HepG2 (cell line): ENCODE results near the gene RNF213. TPM values are rescaled to one million over a fixed set of nuclear protein-coding genes. Genes with fewer than 3 reads are reported as not detected.
A peak's percentile ranks its signal among the peaks of the same experiment; 100 is the strongest.

ENCODE experiments used
- AKAP8 ChIP-seq: sonication (generic); formaldehyde crosslinking; IDR thresholded peaks from 2 replicates; pipeline ENCODE4 v1.5.1; 2020; ENCODE audit warnings: mild to moderate bottlenecking, missing genetic modification reagents
- ARID2 ChIP-seq: sonication (generic); formaldehyde crosslinking; IDR thresholded peaks from 2 replicates; pipeline ENCODE4 v1.8.1; 2022; ENCODE audit warnings: mild to moderate bottlenecking, missing genetic modification reagents, borderline replicate concordance
- ATF1 ChIP-seq: IDR thresholded peaks from 2 replicates; pipeline ENCODE4 v1.6.1; 2016; ENCODE audit warnings: mild to moderate bottlenecking, control low read depth
- ELF1 ChIP-seq: sonication (generic); formaldehyde crosslinking; IDR thresholded peaks from 2 replicates; pipeline ENCODE4 v1.4.0; 2020; ENCODE audit warnings: missing genetic modification reagents
- FIP1L1 ChIP-seq: fragments of 200-400 bp; formaldehyde crosslinking; IDR thresholded peaks from 2 replicates; pipeline ENCODE4 v1.6.1; 2018; ENCODE audit warnings: low read depth, mild to moderate bottlenecking, low read length, moderate library complexity, borderline replicate concordance; ENCODE audit not compliant: insufficient read depth
- FOXA3 ChIP-seq: IDR thresholded peaks from 2 replicates; pipeline ENCODE4 v1.6.1; 2016; ENCODE audit warnings: missing genetic modification reagents, missing compliant biosample characterization
- HOXA5 ChIP-seq: sonication (generic); formaldehyde crosslinking; IDR thresholded peaks from 2 replicates; pipeline ENCODE4 v1.4.0; 2020; ENCODE audit warnings: missing genetic modification reagents
- KDM1A ChIP-seq: IDR thresholded peaks from 2 replicates; pipeline ENCODE4 v1.6.1; 2016; ENCODE audit warnings: missing compliant biosample characterization
- KLF9 ChIP-seq: IDR thresholded peaks from 2 replicates; pipeline ENCODE4 v1.6.1; 2016; ENCODE audit warnings: low read depth
- NFYC ChIP-seq: IDR thresholded peaks from 2 replicates; pipeline ENCODE4 v1.6.1; 2016; ENCODE audit warnings: missing genetic modification reagents, missing compliant biosample characterization
- NR1H2 ChIP-seq: sonication (generic); formaldehyde crosslinking; IDR thresholded peaks from 2 replicates; pipeline ENCODE4 v1.8.1; 2022; ENCODE audit warnings: low read depth, missing genetic modification reagents, borderline replicate concordance
- PAX8 ChIP-seq: sonication (generic); formaldehyde crosslinking; IDR thresholded peaks from 2 replicates; pipeline ENCODE4 v1.8.0; 2022; ENCODE audit warnings: mild to moderate bottlenecking, missing genetic modification reagents, borderline replicate concordance
- SOX6 ChIP-seq, 2 experiments: fragments of 450-650 bp in 1 of 2; sonication (generic) in 1 of 2; formaldehyde crosslinking in 1 of 2; IDR thresholded peaks; 2 replicates each; pipeline versions ENCODE4 v1.4.0 to v1.6.1; 2017 to 2020; ENCODE audit warnings: antibody characterized with exemption in 1 of 2, mild to moderate bottlenecking in 1 of 2, missing genetic modification reagents in 1 of 2
- TOE1 ChIP-seq: sonication (generic); formaldehyde crosslinking; IDR thresholded peaks from 2 replicates; pipeline ENCODE4 v1.4.0; 2020; ENCODE audit warnings: mild to moderate bottlenecking, missing genetic modification reagents
- ZFY ChIP-seq: sonication (generic); formaldehyde crosslinking; IDR thresholded peaks from 2 replicates; pipeline ENCODE4 v1.4.0; 2020; ENCODE audit warnings: missing genetic modification reagents
- ZMAT3 ChIP-seq: sonication (generic); formaldehyde crosslinking; conservative IDR thresholded peaks from 2 replicates; pipeline ENCODE4 v1.7.0; 2021; ENCODE audit warnings: missing genetic modification reagents
- ZNF7 ChIP-seq: IDR thresholded peaks from 2 replicates; pipeline ENCODE4 v1.6.1; 2016; ENCODE audit warnings: missing biosample characterization, missing genetic modification reagents
- ZNF788 ChIP-seq: sonication (generic); formaldehyde crosslinking; IDR thresholded peaks from 2 replicates; pipeline ENCODE4 v1.5.0; 2020; ENCODE audit warnings: mild to moderate bottlenecking, missing genetic modification reagents, borderline replicate concordance
- polyA plus RNA-seq, 8 experiments: library from polyadenylated mRNA; depleted of rRNA in 3 of 8; stranded (reverse) in 7 of 8; unstranded in 1 of 8; fragments of >200 nt; fragmentation: Illumina TruSeq in 4 of 8; extraction: Trizol in 4 of 8; gene quantifications; 2 replicates each; pipeline versions ENCODE4 v1.2.1 to v1.2.3, GENCODE V29; 2011 to 2016; ENCODE audit warnings: low read depth in 4 of 8, missing spikeins in 1 of 8, mixed read lengths in 1 of 8; ENCODE audit not compliant: insufficient read depth in 1 of 8
- total RNA-seq, 5 experiments: library from RNA; depleted of rRNA; stranded (reverse); fragments of >200 nt; fragmentation: Illumina TruSeq; extraction: Trizol; gene quantifications; 2 replicates each; pipeline ENCODE4 v1.2.3, GENCODE V29; 2016; ENCODE audit warnings: low read depth in 1 of 5
- TF ChIP-seq, protein P1 (sequence below): sonication (generic); formaldehyde crosslinking; IDR thresholded peaks from 2 replicates; pipeline ENCODE4 v1.5.0; 2020; ENCODE audit warnings: mild to moderate bottlenecking, missing genetic modification reagents
- TF ChIP-seq, protein P2 (sequence below): IDR thresholded peaks from 2 replicates; pipeline ENCODE4 v1.6.1; 2016; ENCODE audit warnings: missing biosample characterization, missing genetic modification reagents, low read depth
- TF ChIP-seq, protein P3 (sequence below): sonication (generic); formaldehyde crosslinking; IDR thresholded peaks from 2 replicates; pipeline ENCODE4 v1.5.0; 2020; ENCODE audit warnings: mild to moderate bottlenecking, missing genetic modification reagents
- TF ChIP-seq, protein P4 (sequence below): sonication (generic); formaldehyde crosslinking; IDR thresholded peaks from 2 replicates; pipeline ENCODE4 v1.5.1; 2020; ENCODE audit warnings: missing genetic modification reagents, mild to moderate bottlenecking, borderline replicate concordance
- TF ChIP-seq, protein P5 (sequence below): sonication (generic); formaldehyde crosslinking; IDR thresholded peaks from 2 replicates; pipeline ENCODE4 v1.4.0; 2020; ENCODE audit warnings: missing genetic modification reagents

Gene RNF213
- total and polyA plus RNA-seq, 2 of the 13 experiments (the other 11 are each of a cell fraction or from before 2014, with no cell fraction given): 38.6 to 38.7 TPM

DNA sequence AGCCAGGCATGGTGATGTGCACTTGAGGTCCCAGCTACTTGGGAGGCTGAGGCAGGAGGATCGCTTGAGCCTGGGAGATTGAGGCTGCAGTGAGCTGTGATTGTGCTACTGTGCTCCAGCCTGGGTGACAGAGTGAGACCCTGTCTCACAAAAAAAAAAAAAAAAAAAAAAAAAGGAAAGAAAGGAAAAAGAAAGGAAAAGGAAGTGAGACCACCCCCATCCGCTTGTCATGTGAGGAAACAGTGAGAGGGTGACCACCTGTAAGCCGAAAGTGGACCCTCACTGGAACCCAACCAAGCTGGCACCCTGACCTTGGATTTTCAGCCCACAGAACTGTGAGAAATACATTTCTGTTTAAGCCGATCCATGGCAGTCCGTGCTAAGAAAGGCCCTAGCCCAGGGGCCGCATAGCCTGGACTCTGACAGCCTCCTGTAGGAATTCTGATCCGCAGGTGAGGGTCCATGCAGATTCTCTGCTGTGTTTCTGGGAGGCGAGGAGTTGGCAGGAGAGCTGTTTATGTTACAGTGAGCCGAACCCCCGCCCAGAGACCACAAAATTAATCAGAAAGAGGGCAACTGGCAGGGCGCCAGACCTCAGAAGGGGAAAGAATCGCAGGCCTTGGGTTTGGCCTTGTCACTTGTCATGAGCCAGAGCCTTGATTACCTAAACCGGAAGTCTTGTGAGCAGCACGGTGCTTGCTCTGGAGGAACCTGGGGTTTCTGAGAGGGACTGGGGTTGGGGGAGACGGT is 41.5 kb upstream of the RNF213 start (continued):
- TF ChIP-seq, protein P1, sequence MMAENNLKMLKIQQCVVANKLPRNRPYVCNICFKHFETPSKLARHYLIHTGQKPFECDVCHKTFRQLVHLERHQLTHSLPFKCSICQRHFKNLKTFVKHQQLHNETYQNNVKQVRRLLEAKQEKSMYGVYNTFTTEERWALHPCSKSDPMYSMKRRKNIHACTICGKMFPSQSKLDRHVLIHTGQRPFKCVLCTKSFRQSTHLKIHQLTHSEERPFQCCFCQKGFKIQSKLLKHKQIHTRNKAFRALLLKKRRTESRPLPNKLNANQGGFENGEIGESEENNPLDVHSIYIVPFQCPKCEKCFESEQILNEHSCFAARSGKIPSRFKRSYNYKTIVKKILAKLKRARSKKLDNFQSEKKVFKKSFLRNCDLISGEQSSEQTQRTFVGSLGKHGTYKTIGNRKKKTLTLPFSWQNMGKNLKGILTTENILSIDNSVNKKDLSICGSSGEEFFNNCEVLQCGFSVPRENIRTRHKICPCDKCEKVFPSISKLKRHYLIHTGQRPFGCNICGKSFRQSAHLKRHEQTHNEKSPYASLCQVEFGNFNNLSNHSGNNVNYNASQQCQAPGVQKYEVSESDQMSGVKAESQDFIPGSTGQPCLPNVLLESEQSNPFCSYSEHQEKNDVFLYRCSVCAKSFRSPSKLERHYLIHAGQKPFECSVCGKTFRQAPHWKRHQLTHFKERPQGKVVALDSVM (CRISPR knock-in tag): peak; percentile 57; the same call in 1 of the 2 replicates
- TF ChIP-seq ARID2 (0 out of 2 replicates have a peak, but pooled peaks have one; percentile 46), NFYC (no peak), ZFY (CRISPR knock-in tag) (peak; percentile 65), ZMAT3 (CRISPR knock-in tag) (peak; percentile 31; the same call in 1 of the 2 replicates), PAX8 (CRISPR knock-in tag) (no peak), TOE1 (CRISPR knock-in tag) (no peak), ELF1 (peak; percentile 49; the same call in 1 of the 2 replicates), HOXA5 (no peak), ZNF788 (CRISPR knock-in tag) (peak; percentile 62; the same call in 1 of the 2 replicates), KLF9 (CRISPR knock-in tag) (no peak), FOXA3 (no peak), FIP1L1 (no peak), ZNF7 (CRISPR knock-in tag) (no peak), NR1H2 (CRISPR knock-in tag) (no peak), ATF1 (no peak), KDM1A (CRISPR knock-in tag) (no peak), SOX6 (IDR thresholded peaks at IDR 0.05) (no peak), SOX6 (CRISPR knock-in tag; IDR thresholded peaks at IDR 0.05) (no peak), AKAP8 (CRISPR knock-in tag) (no peak)
- TF ChIP-seq, protein P2, sequence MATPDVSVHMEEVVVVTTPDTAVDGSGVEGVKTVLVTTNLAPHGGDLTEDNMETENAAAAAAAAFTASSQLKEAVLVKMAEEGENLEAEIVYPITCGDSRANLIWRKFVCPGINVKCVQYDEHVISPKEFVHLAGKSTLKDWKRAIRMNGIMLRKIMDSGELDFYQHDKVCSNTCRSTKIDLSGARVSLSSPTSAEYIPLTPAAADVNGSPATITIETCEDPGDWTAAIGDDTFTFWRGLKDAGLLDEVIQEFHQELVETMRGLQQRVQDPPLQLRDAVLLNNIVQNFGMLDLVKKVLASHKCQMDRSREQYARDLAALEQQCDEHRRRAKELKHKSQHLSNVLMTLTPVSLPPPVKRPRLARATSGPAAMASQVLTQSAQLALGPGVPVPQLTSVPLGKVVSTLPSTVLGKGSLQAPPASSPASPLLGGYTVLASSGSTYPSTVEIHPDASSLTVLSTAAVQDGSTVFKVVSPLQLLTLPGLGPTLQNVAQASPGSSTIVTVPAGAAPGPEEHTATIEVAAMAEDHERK (CRISPR knock-in tag): no peak
- TF ChIP-seq, protein P3, sequence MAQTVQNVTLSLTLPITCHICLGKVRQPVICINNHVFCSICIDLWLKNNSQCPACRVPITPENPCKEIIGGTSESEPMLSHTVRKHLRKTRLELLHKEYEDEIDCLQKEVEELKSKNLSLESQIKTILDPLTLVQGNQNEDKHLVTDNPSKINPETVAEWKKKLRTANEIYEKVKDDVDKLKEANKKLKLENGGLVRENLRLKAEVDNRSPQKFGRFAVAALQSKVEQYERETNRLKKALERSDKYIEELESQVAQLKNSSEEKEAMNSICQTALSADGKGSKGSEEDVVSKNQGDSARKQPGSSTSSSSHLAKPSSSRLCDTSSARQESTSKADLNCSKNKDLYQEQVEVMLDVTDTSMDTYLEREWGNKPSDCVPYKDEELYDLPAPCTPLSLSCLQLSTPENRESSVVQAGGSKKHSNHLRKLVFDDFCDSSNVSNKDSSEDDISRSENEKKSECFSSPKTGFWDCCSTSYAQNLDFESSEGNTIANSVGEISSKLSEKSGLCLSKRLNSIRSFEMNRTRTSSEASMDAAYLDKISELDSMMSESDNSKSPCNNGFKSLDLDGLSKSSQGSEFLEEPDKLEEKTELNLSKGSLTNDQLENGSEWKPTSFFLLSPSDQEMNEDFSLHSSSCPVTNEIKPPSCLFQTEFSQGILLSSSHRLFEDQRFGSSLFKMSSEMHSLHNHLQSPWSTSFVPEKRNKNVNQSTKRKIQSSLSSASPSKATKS (CRISPR knock-in tag): no peak
- TF ChIP-seq, protein P4, sequence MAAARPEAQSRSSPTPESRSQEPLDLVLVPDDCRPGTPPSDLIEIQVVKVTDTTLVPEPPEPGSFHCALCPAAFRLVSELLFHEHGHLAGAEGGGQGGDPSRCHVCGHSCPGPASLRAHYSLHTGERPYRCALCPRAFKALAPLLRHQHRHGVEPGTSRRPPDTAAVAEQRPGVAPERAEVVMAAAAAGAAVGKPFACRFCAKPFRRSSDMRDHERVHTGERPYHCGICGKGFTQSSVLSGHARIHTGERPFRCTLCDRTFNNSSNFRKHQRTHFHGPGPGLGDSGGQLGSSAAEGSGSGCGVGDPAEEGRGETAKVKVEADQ (CRISPR knock-in tag): no peak
- TF ChIP-seq, protein P5, sequence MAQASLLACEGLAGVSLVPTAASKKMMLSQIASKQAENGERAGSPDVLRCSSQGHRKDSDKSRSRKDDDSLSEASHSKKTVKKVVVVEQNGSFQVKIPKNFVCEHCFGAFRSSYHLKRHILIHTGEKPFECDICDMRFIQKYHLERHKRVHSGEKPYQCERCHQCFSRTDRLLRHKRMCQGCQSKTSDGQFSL (CRISPR knock-in tag): no peak
